Ascending aorta (tissue), 2 donors: ENCODE measurements around the gene NAA20. TPM values are rescaled to one million over a fixed set of nuclear protein-coding genes. Genes with fewer than 3 reads are reported as not detected.
"Not testable (repeated sequence)": the region's sequence is repeated elsewhere in the genome, so short reads cannot be mapped to it uniquely, and the experiment has no call there.

Experiments used
- DNase-seq, 2 donors: peaks; one replicate each; pipeline ENCODE4 v3.0.0-alpha.2; 2019; ENCODE audit warnings: low spot score in 2 of 2
- H3K27ac ChIP-seq, 2 donors: fragments of 200-600 bp; sonication (generic); one replicate each; pipeline ENCODE4 v1.5.1; 2016 to 2017; ENCODE audit warnings: mild to moderate bottlenecking in 1 of 2
- H3K27me3 ChIP-seq: fragments of 200-600 bp; sonication (generic); one replicate; pipeline ENCODE4 v1.5.1; 2017
- H3K36me3 ChIP-seq, 2 donors: fragments of 200-600 bp; sonication (generic); one replicate each; pipeline ENCODE4 v1.5.1; 2016
- H3K4me1 ChIP-seq, 2 donors: fragments of 200-600 bp; sonication (generic); one replicate each; pipeline ENCODE4 v1.5.1; 2016 to 2017; ENCODE audit warnings: mild to moderate bottlenecking in 1 of 2
- H3K4me3 ChIP-seq, 2 donors: fragments of 200-600 bp; sonication (generic); one replicate each; pipeline ENCODE4 v1.5.1; 2016 to 2017; ENCODE audit warnings: mild to moderate bottlenecking in 1 of 2
- H3K9me3 ChIP-seq, 2 donors: fragments of 200-600 bp; sonication (generic); one replicate each; pipeline ENCODE4 v1.5.1; 2016
- intact Hi-C: fragments of 100-400 bp; cut with DNase I; formaldehyde crosslinking; loops from one replicate; pipeline ENCODE4 v1.15.1; 2023
- total RNA-seq: library from RNA; depleted of rRNA; stranded (reverse); fragments of >200 nt; gene quantifications from one replicate; pipeline ENCODE4 v1.1.0, GENCODE V29; 2016
- TF ChIP-seq, protein P1 (sequence below), 3 experiments: fragments of 200-600 bp in 2 of 3; fragments of 450-650 bp in 1 of 3; sonication (generic) in 2 of 3; IDR thresholded peaks; one replicate each; pipeline ENCODE4 v1.5.1; 2016 to 2019; ENCODE audit warnings: antibody characterized with exemption in 3 of 3, mild to moderate bottlenecking in 1 of 3, moderate library complexity in 1 of 3

Gene NAA20
- total RNA-seq, 1 donor from 2014 or later, result 2.7 TPM

DNA sequence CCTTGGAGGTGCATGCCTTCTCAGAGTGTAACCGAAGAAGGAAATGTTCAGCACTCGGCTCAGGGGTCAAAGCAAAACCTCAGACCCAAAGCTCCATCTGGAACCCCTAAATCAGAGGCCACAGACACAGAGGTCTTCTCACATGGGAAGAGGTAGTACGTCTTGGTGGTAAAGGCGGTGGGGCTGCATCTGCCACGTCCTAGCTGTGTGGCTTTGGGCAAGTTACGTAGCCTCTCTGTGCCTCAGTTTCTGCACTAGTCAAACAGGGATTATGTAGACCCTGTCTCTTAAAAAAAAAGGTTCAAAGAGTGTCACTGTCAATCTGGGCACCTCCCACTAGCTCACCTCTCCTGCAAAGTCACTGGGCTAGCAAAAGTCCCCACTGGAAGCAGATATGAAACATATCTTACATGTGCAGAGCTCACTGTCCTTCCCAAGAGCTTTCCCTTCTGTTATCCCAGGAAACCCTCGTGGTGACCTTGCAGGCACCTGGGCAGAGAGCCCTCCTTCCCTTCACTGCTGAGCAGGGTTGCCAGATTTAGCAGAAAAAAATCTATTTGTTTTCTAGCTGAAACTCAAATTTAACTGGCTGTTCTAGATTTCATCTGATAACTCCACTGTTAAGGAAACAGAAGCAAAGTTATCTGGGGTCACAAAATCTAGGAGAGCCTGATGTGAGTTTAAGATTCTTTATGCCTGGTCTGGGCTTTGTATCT lies 18.0 kb upstream of the NAA20 start:
- intact Hi-C loops, result no loop called here

DNA sequence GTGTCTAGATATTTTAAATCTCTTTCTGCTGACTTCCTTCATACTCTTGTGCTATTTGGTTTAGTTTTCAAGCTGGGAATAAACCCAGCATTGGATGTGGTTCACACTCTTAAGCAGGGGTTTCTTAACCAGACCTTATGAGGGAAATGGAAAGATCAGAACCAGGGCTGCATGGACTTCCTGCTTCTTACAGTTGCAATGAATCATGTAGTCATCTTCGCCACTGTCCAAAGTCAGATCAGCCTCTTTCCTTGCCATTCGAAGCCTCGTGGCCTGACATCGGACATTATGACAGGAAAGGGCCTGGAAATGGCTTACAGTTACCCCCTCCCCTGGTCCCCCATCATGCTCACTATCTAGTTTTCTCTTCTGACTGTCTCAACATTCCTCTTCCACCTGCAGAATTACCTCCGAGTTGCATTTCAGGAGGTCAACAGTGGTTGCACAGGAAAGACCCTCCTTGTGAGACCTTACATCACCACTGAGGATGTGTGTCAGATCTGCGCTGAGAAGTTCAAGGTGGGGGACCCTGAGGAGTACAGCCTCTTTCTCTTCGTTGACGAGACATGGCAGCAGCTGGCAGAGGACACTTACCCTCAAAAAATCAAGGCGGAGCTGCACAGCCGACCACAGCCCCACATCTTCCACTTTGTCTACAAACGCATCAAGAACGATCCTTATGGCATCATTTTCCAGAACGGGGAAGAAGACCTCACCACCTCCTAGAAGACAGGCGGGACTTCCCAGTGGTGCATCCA lies 16.8 kb upstream of the NAA20 start:
- H3K27ac ChIP-seq, result peak overlapping the region; percentile 36 to 47
- DNase-seq, result no peak
- intact Hi-C loops, result no loop called here
- H3K4me3 ChIP-seq, result no peak overlapping the region
- TF ChIP-seq, protein P1, sequence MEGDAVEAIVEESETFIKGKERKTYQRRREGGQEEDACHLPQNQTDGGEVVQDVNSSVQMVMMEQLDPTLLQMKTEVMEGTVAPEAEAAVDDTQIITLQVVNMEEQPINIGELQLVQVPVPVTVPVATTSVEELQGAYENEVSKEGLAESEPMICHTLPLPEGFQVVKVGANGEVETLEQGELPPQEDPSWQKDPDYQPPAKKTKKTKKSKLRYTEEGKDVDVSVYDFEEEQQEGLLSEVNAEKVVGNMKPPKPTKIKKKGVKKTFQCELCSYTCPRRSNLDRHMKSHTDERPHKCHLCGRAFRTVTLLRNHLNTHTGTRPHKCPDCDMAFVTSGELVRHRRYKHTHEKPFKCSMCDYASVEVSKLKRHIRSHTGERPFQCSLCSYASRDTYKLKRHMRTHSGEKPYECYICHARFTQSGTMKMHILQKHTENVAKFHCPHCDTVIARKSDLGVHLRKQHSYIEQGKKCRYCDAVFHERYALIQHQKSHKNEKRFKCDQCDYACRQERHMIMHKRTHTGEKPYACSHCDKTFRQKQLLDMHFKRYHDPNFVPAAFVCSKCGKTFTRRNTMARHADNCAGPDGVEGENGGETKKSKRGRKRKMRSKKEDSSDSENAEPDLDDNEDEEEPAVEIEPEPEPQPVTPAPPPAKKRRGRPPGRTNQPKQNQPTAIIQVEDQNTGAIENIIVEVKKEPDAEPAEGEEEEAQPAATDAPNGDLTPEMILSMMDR (IDR thresholded peaks at IDR 0.05), result no peak
- peaks cover 17 to 36% of the 10 kb centered on the region in 2 donors for H3K36me3 ChIP-seq
- peaks cover 0 to 22% of the 10 kb centered on the region in 2 donors for H3K4me1 ChIP-seq
- H3K9me3 ChIP-seq, result no peaks in the 10 kb centered on the region
- no peaks in the 10 kb centered on the region for H3K27me3 ChIP-seq

More for the DNA sequence above, 18.0 kb upstream of the NAA20 start:
- peaks cover 8 to 30% of the 10 kb centered on the region in 2 donors for H3K4me1 ChIP-seq
- no peaks in the 10 kb centered on the region for H3K27me3 ChIP-seq
- no peak overlapping the region for H3K4me3 ChIP-seq
- DNase-seq, result no peak
- peaks cover 21 to 36% of the 10 kb centered on the region in 2 donors for H3K36me3 ChIP-seq
- TF ChIP-seq, protein P1 (IDR thresholded peaks at IDR 0.05), result no peak
- H3K9me3 ChIP-seq, result no peaks in the 10 kb centered on the region
- peak overlapping the region in 1 of 2 donors; percentile 36 for H3K27ac ChIP-seq

DNA sequence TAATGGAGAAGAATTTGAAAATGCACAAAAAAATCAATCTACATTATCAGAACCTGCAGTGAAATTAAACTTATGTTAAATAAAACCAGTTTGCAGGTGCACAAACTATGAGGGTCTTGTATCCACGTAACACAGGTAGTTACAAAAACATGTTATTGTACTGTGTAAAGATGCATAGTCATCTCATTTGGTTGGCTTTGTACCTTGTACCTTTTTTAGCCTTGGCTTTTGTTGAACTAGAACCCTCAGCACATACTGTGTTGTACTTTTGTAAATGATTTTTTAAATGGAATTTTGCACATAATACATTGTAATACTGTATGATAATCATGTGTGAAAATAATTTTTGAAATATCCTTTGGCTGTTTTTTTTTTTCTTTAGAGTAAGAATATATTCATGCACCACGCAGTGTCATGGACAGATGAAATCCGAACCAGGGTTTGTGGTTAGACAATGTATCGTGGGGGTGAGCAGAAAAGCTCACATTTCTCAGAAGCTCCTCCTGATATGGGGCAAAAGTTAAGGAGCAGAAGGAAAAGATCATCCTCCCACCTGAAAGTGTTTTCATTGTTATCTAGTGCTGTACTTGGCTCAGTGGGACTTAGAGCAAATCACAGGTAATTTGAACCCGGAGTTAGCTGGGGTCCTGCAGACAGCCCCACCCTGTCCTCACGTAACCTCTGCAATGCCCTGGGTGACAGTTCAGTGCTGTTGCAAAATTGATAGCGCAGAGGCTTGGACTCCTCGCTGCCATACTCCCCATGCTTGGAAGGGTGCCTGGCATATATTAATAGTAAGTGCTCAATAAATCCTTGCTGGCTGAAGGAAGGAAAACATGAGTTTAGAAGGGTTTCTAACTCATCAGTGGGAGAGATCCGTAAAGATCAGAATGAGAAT lies 14.8 kb upstream of the NAA20 start:
- peaks cover 11 to 23% of the 10 kb centered on the region in 2 donors for H3K36me3 ChIP-seq
- peak overlapping the region in 1 of 2 donors; percentile 10 for H3K4me3 ChIP-seq
- peak overlapping the region; percentile 73 to 83 for H3K27ac ChIP-seq
- no peaks in the 10 kb centered on the region for H3K27me3 ChIP-seq
- DNase-seq, result no peak
- H3K4me1 ChIP-seq, result peaks cover 0 to 22% of the 10 kb centered on the region in 2 donors
- TF ChIP-seq, protein P1 (IDR thresholded peaks at IDR 0.05), result no peak
- intact Hi-C loops, result loop anchor here (2.0 kb wide), 1 partner anchor 14 kb away; the partner anchor contains the start of gene NAA20
- H3K9me3 ChIP-seq, result no peaks in the 10 kb centered on the region

DNA sequence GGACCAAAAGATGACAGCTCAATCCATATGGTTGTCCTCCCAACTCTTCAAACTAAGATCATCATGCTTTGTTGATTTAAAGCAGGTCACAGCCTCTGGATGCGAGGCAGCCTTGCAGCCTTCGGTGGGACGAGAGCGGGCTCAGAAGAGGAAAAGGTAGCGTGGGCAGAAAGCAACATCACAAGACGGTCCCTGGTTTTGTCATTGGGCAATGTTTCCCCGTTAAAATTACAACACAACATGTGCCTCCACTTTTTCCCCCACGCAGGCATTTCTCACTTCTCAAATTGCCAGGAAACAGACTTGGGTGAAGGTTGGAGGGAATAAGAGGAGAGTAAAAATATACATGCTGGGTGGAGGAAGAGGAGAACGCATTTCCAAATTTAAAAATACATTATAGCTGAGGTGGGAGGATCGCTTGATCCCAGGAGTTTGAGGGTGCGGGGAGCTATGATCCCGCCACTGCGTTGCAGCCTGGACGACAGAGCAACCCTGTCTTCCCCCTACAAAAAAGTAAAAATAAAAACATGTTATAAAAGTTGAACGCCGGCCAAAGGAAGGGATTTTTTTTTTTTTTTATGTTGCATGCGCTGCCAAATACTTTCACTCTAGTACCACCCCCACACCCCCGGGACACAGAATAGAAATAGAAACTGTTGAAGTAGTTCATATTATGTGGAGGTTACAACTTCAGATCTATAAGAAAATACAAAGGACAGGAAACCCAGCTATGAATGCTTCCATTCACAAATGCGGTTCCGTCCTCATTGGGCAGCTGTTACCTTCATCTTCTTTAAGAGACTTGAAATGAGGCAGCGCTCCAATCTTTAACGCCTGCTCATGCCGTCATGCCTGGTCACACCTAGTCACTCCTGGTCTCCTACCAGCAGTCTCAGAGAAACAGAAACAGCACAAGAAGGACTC lies 13.9 kb upstream of the NAA20 start:
- TF ChIP-seq, protein P1 (IDR thresholded peaks at IDR 0.05), result no peak
- peak overlapping the region; percentile 38 to 50 for H3K4me3 ChIP-seq
- H3K27ac ChIP-seq, result peak overlapping the region; percentile 73 to 83
- peaks cover 8 to 17% of the 10 kb centered on the region in 2 donors for H3K36me3 ChIP-seq
- peaks cover 0 to 22% of the 10 kb centered on the region in 2 donors for H3K4me1 ChIP-seq
- H3K27me3 ChIP-seq, result no peaks in the 10 kb centered on the region
- intact Hi-C loops, result loop anchor here (2.0 kb wide), 1 partner anchor 14 kb away; the partner anchor contains the start of gene NAA20
- peak; percentile 39 to 79 for DNase-seq
- H3K9me3 ChIP-seq, result no peaks in the 10 kb centered on the region

DNA sequence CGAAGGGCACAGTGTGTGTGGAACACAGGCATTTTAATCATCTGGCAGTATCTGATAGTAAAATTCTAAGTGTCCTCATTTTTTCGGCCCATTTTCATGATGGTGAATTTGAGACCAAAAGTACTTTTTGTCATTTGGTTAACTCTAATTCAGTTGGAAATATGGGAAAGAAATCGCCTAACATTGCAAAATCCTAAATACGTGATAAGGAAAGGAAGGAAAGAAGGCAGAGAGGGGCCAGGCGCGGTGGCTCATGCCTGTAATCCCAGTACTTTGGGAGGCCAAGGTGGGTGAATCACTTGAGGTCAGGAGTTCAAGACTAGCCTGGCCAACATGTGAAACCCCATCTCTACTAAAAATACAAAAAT lies 13.2 kb upstream of the NAA20 start:
- H3K27ac ChIP-seq, result peak overlapping the region; percentile 73 to 83
- peaks cover 8 to 11% of the 10 kb centered on the region in 2 donors for H3K36me3 ChIP-seq
- not testable (repeated sequence) for H3K27me3 ChIP-seq, DNase-seq, H3K9me3 ChIP-seq
- peaks cover 0 to 22% of the 10 kb centered on the region in 2 donors for H3K4me1 ChIP-seq
- H3K4me3 ChIP-seq, result peak overlapping the region; percentile 38 to 50
- intact Hi-C loops, result loop anchor here (2.0 kb wide), 1 partner anchor 13 kb away; the partner anchor contains the start of gene NAA20
